ENCODE measurements around the gene OR5A1. TPM values are rescaled to one million over a fixed set of nuclear protein-coding genes. Genes with fewer than 3 reads are reported as not detected.

The OR5A1 gene
- total RNA-seq, 3 donors from 2014 or later (not counting 1 experiment from before 2014, with no cell fraction given): not detected

GRCh38 chr11:59403546-59403945, 32.7 kb upstream of the OR5A1 start:
- no peaks in the 10 kb centered on the region for H3K9me3 ChIP-seq (ENCODE audit: control insufficient read depth, insufficient read depth, low read length)
- TF ChIP-seq, protein P1, sequence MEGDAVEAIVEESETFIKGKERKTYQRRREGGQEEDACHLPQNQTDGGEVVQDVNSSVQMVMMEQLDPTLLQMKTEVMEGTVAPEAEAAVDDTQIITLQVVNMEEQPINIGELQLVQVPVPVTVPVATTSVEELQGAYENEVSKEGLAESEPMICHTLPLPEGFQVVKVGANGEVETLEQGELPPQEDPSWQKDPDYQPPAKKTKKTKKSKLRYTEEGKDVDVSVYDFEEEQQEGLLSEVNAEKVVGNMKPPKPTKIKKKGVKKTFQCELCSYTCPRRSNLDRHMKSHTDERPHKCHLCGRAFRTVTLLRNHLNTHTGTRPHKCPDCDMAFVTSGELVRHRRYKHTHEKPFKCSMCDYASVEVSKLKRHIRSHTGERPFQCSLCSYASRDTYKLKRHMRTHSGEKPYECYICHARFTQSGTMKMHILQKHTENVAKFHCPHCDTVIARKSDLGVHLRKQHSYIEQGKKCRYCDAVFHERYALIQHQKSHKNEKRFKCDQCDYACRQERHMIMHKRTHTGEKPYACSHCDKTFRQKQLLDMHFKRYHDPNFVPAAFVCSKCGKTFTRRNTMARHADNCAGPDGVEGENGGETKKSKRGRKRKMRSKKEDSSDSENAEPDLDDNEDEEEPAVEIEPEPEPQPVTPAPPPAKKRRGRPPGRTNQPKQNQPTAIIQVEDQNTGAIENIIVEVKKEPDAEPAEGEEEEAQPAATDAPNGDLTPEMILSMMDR (IDR thresholded peaks at IDR 0.05): no peak
- no peaks in the 10 kb centered on the region for H3K4me1 ChIP-seq (ENCODE audit: control insufficient read depth, insufficient read depth, low read length)
- no peak overlapping the region for H3K4me3 Mint-ChIP-seq
- peaks cover 2% of the 10 kb centered on the region for H3K27me3 ChIP-seq (ENCODE audit: control insufficient read depth, insufficient read depth, low read length)
- DNase-seq (no peak), ATAC-seq (no peak)
- H3K36me3 ChIP-seq (ENCODE audit: control insufficient read depth, insufficient read depth, low read length): no peaks in the 10 kb centered on the region
- intact Hi-C loops (cut with micrococcal nuclease): no loop called here
- no peak overlapping the region for H3K27ac Mint-ChIP-seq
- H3K4me3 ChIP-seq (ENCODE audit: low read length): no peak overlapping the region
- H3K27me3 Mint-ChIP-seq (ENCODE audit: low read depth in 2 of 2): peaks cover 0 to 8% of the 10 kb centered on the region in 2 donors
- peaks cover 4 to 5% of the 10 kb centered on the region in 2 donors for H3K9me3 Mint-ChIP-seq
- H3K36me3 Mint-ChIP-seq: peaks cover 7% of the 10 kb centered on the region
- no peaks in the 10 kb centered on the region for H3K4me1 Mint-ChIP-seq
- no peak overlapping the region for H3K27ac ChIP-seq (ENCODE audit: low read length)

- H3K27me3 ChIP-seq (ENCODE audit: control insufficient read depth, insufficient read depth, low read length): no peaks in the 10 kb centered on the region
- no peaks in the 10 kb centered on the region for H3K9me3 ChIP-seq (ENCODE audit: control insufficient read depth, insufficient read depth, low read length)
- Mint-ChIP-seq H3K9me3 (peaks cover 0 to 4% of the 10 kb centered on the region in 2 donors), H3K36me3 (no peaks in the 10 kb centered on the region), H3K4me1 (peaks cover 6% of the 10 kb centered on the region in 2 donors), H3K27ac (no peak overlapping the region), H3K4me3 (no peak overlapping the region), H3K27me3 (ENCODE audit: low read depth in 2 of 2) (peaks cover 6 to 10% of the 10 kb centered on the region in 2 donors)
- TF ChIP-seq, protein P1 (IDR thresholded peaks at IDR 0.05): no peak
- no peaks in the 10 kb centered on the region for H3K36me3 ChIP-seq (ENCODE audit: control insufficient read depth, insufficient read depth, low read length)
- no peaks in the 10 kb centered on the region for H3K4me1 ChIP-seq (ENCODE audit: control insufficient read depth, insufficient read depth, low read length)
- intact Hi-C loops (cut with micrococcal nuclease): no loop called here
- DNase-seq (no peak), ATAC-seq (no peak)
- no peak overlapping the region for H3K4me3 ChIP-seq (ENCODE audit: low read length)
- H3K27ac ChIP-seq (ENCODE audit: low read length): no peak overlapping the region
- whole genome bisulfite sequencing (ENCODE audit: insufficient coverage): 0% methylated on average over 1 of the region's 2 CpGs
Observed at GRCh38 chr11:59413646-59414045, 22.6 kb upstream of the OR5A1 start.

GRCh38 chr11:59415111-59415510, 21.2 kb upstream of the OR5A1 start:
- H3K27ac Mint-ChIP-seq: no peak overlapping the region
- no peaks in the 10 kb centered on the region for H3K27me3 ChIP-seq (ENCODE audit: control insufficient read depth, insufficient read depth, low read length)
- H3K4me3 Mint-ChIP-seq: no peak overlapping the region
- H3K27ac ChIP-seq (ENCODE audit: low read length): no peak overlapping the region
- WGBS (ENCODE audit: insufficient coverage): 67% methylated on average over 1 of the region's 1 CpG
- no peaks in the 10 kb centered on the region for H3K36me3 ChIP-seq (ENCODE audit: control insufficient read depth, insufficient read depth, low read length)
- no peaks in the 10 kb centered on the region for H3K36me3 Mint-ChIP-seq
- H3K9me3 ChIP-seq (ENCODE audit: control insufficient read depth, insufficient read depth, low read length): no peaks in the 10 kb centered on the region
- no peak overlapping the region for H3K4me3 ChIP-seq (ENCODE audit: low read length)
- H3K4me1 ChIP-seq (ENCODE audit: control insufficient read depth, insufficient read depth, low read length): no peaks in the 10 kb centered on the region
- ATAC-seq (no peak), DNase-seq (no peak)
- intact Hi-C loops (cut with micrococcal nuclease): no loop called here
- H3K4me1 Mint-ChIP-seq: peaks cover 6% of the 10 kb centered on the region in 2 donors
- TF ChIP-seq, protein P1 (IDR thresholded peaks at IDR 0.05): no peak
- peaks cover 6 to 10% of the 10 kb centered on the region in 2 donors for H3K27me3 Mint-ChIP-seq (ENCODE audit: low read depth in 2 of 2)
- H3K9me3 Mint-ChIP-seq: peaks cover 0 to 4% of the 10 kb centered on the region in 2 donors

- no peak overlapping the region for H3K4me3 ChIP-seq (ENCODE audit: low read length)
- Mint-ChIP-seq H3K9me3 (no peaks in the 10 kb centered on the region), H3K27me3 (ENCODE audit: low read depth in 2 of 2) (peaks cover 6 to 10% of the 10 kb centered on the region in 2 donors), H3K4me1 (peaks cover 6% of the 10 kb centered on the region in 2 donors), H3K36me3 (no peaks in the 10 kb centered on the region), H3K27ac (no peak overlapping the region), H3K4me3 (no peak overlapping the region)
- intact Hi-C loops (cut with micrococcal nuclease): no loop called here
- WGBS (ENCODE audit: insufficient coverage): 63% methylated on average over 4 of the region's 5 CpGs
- H3K9me3 ChIP-seq (ENCODE audit: control insufficient read depth, insufficient read depth, low read length): no peaks in the 10 kb centered on the region
- H3K36me3 ChIP-seq (ENCODE audit: control insufficient read depth, insufficient read depth, low read length): no peaks in the 10 kb centered on the region
- no peaks in the 10 kb centered on the region for H3K27me3 ChIP-seq (ENCODE audit: control insufficient read depth, insufficient read depth, low read length)
- TF ChIP-seq, protein P1 (IDR thresholded peaks at IDR 0.05): no peak
- no peak overlapping the region for H3K27ac ChIP-seq (ENCODE audit: low read length)
- no peaks in the 10 kb centered on the region for H3K4me1 ChIP-seq (ENCODE audit: control insufficient read depth, insufficient read depth, low read length)
- no peak for ATAC-seq
- no peak for DNase-seq
Observed at GRCh38 chr11:59416613-59417012, 19.7 kb upstream of the OR5A1 start.
